IPS-18c (cell line): ENCODE results near the gene WNT3A.

Experiments used
- H3K4me3 ChIP-seq: 2 replicates; pipeline ENCODE4 v1.7.0; 2013; ENCODE audit warnings: low read depth, mild to moderate bottlenecking, low read length, moderate library complexity; ENCODE audit not compliant: insufficient read depth
- H3K9me3 ChIP-seq: one replicate; pipeline ENCODE4 v1.6.1; 2013; ENCODE audit warnings: mild to moderate bottlenecking, low read length, moderate library complexity; ENCODE audit not compliant: control insufficient read depth, insufficient read depth

The WNT3A gene

GRCh38 chr1:228082214-228082917 is 75.6 kb downstream of the WNT3A start, which contains the start of gene ARF1:
Gene ARF1, plus strand, starts transcription at chr1:228082708. Its CDS starts 14,407 bp downstream, at chr1:228097115.
- H3K9me3 ChIP-seq, result no peaks in the 10 kb centered on the region
- peak within 1 kb of the TSS; percentile 95 for H3K4me3 ChIP-seq

GRCh38 chr1:228082918-228083870 is 76.4 kb downstream of the WNT3A start:
- H3K4me3 ChIP-seq, result peak overlapping the region; percentile 95
- H3K9me3 ChIP-seq, result no peaks in the 10 kb centered on the region

- no peaks in the 10 kb centered on the region for H3K9me3 ChIP-seq
- peak overlapping the region; percentile 95 for H3K4me3 ChIP-seq
Measured at GRCh38 chr1:228083871-228084278, 77.1 kb downstream of the WNT3A start.

GRCh38 chr1:228084325-228084724 is 77.5 kb downstream of the WNT3A start:
- Histone ChIP-seq H3K9me3 (no peaks in the 10 kb centered on the region), H3K4me3 (peak overlapping the region; percentile 95)

- H3K9me3 ChIP-seq, result no peaks in the 10 kb centered on the region
- no peak overlapping the region for H3K4me3 ChIP-seq
Measured at GRCh38 chr1:228084797-228085196, 78.0 kb downstream of the WNT3A start.

GRCh38 chr1:228085287-228085951 is 78.6 kb downstream of the WNT3A start:
- Histone ChIP-seq H3K9me3 (no peaks in the 10 kb centered on the region), H3K4me3 (no peak overlapping the region)

- no peak overlapping the region for H3K4me3 ChIP-seq
Measured at GRCh38 chr1:228087771-228088251, 81.0 kb downstream of the WNT3A start.

GRCh38 chr1:228088586-228089498 is 82.0 kb downstream of the WNT3A start:
- no peaks in the 10 kb centered on the region for H3K9me3 ChIP-seq
- no peak overlapping the region for H3K4me3 ChIP-seq

More at GRCh38 chr1:228087771-228088251, 81.0 kb downstream of the WNT3A start:
- H3K9me3 ChIP-seq, result no peaks in the 10 kb centered on the region

- H3K9me3 ChIP-seq, result no peaks in the 10 kb centered on the region
- H3K4me3 ChIP-seq, result no peak overlapping the region
Measured at GRCh38 chr1:228089519-228090380, 83.0 kb downstream of the WNT3A start.

GRCh38 chr1:228090613-228091081 is 83.8 kb downstream of the WNT3A start:
- Histone ChIP-seq H3K4me3 (no peak overlapping the region), H3K9me3 (no peaks in the 10 kb centered on the region)

GRCh38 chr1:228091084-228091483 is 84.3 kb downstream of the WNT3A start:
- no peak overlapping the region for H3K4me3 ChIP-seq

GRCh38 chr1:228092342-228093049 is 85.7 kb downstream of the WNT3A start:
- Histone ChIP-seq H3K4me3 (no peak overlapping the region), H3K9me3 (no peaks in the 10 kb centered on the region)

More at GRCh38 chr1:228091084-228091483, 84.3 kb downstream of the WNT3A start:
- no peaks in the 10 kb centered on the region for H3K9me3 ChIP-seq

- no peaks in the 10 kb centered on the region for H3K9me3 ChIP-seq
Measured at GRCh38 chr1:228093050-228093906, 86.5 kb downstream of the WNT3A start.

GRCh38 chr1:228094432-228095016 is 87.7 kb downstream of the WNT3A start:
- H3K9me3 ChIP-seq, result no peaks in the 10 kb centered on the region

More at GRCh38 chr1:228093050-228093906, 86.5 kb downstream of the WNT3A start:
- H3K4me3 ChIP-seq, result no peak overlapping the region

More at GRCh38 chr1:228094432-228095016, 87.7 kb downstream of the WNT3A start:
- H3K4me3 ChIP-seq, result no peak overlapping the region
